Neutrophil (primary cell): Measurements from ENCODE around the gene TTC1.

Experiments used
- H3K27ac ChIP-seq: fragments of 200-600 bp; sonication (generic); 2 replicates; pipeline ENCODE4 v1.5.1; 2016; ENCODE audit warnings: mild to moderate bottlenecking, moderate library complexity
- H3K27me3 ChIP-seq: fragments of 200-600 bp; sonication (generic); 2 replicates; pipeline ENCODE4 v1.6.0; 2016; ENCODE audit warnings: mild to moderate bottlenecking
- H3K36me3 ChIP-seq: fragments of 200-600 bp; sonication (generic); 2 replicates; pipeline ENCODE4 v1.5.1; 2017
- H3K4me1 ChIP-seq, 2 experiments: fragments of 200-600 bp in 1 of 2; sonication (generic) in 1 of 2; 1 replicate in 1 of 2; 2 replicates in 1 of 2; pipeline versions ENCODE4 v1.5.1 to v1.6.1; 2013 to 2016; ENCODE audit warnings: low read depth in 1 of 2, low read length in 1 of 2, mild to moderate bottlenecking in 1 of 2, moderate library complexity in 1 of 2; ENCODE audit not compliant: control insufficient read depth in 1 of 2, insufficient read depth in 1 of 2
- H3K4me3 ChIP-seq, 2 experiments: fragments of 200-600 bp in 1 of 2; sonication (generic) in 1 of 2; 1 replicate in 1 of 2; 2 replicates in 1 of 2; pipeline ENCODE4 v1.5.1; 2013 to 2016; ENCODE audit warnings: low read depth in 1 of 2, low read length in 1 of 2, mild to moderate bottlenecking in 1 of 2, moderate library complexity in 1 of 2
- H3K9me3 ChIP-seq: fragments of 200-600 bp; sonication (generic); 2 replicates; pipeline ENCODE4 v1.5.1; 2016
- CTCF ChIP-seq: fragments of 200-600 bp; sonication (generic); IDR thresholded peaks from 2 replicates; pipeline ENCODE4 v1.5.1; 2016; ENCODE audit warnings: antibody characterized with exemption

The TTC1 gene

GRCh38 chr5:160018945-160019625 is 10.1 kb downstream of the TTC1 start:
- Histone ChIP-seq H3K27me3 (no peaks in the 10 kb centered on the region), H3K4me1 (peaks cover 4% of the 10 kb centered on the region in 2 experiments), H3K36me3 (peaks cover 38% of the 10 kb centered on the region), H3K4me3 (no peak overlapping the region), H3K9me3 (no peaks in the 10 kb centered on the region), H3K27ac (no peak overlapping the region)
- no peak for TF ChIP-seq CTCF

- H3K27ac ChIP-seq: no peak overlapping the region
- no peak for TF ChIP-seq CTCF
- no peaks in the 10 kb centered on the region for H3K27me3 ChIP-seq
- no peak overlapping the region for H3K4me3 ChIP-seq
- peaks cover 32% of the 10 kb centered on the region for H3K36me3 ChIP-seq
- no peaks in the 10 kb centered on the region for H3K9me3 ChIP-seq
- peaks cover 4% of the 10 kb centered on the region in 2 experiments for H3K4me1 ChIP-seq
Observed at GRCh38 chr5:160020266-160020770, 11.4 kb downstream of the TTC1 start.

GRCh38 chr5:160020964-160021363 is 12.0 kb downstream of the TTC1 start:
- Histone ChIP-seq H3K27me3 (no peaks in the 10 kb centered on the region), H3K36me3 (peaks cover 30% of the 10 kb centered on the region), H3K9me3 (no peaks in the 10 kb centered on the region), H3K4me1 (peaks cover 4% of the 10 kb centered on the region in 2 experiments), H3K27ac (no peak overlapping the region), H3K4me3 (no peak overlapping the region)
- no peak for TF ChIP-seq CTCF

- Histone ChIP-seq H3K4me1 (peaks cover 4% of the 10 kb centered on the region in 2 experiments), H3K27me3 (no peaks in the 10 kb centered on the region), H3K36me3 (peaks cover 23% of the 10 kb centered on the region), H3K9me3 (no peaks in the 10 kb centered on the region), H3K4me3 (no peak overlapping the region), H3K27ac (no peak overlapping the region)
- peak; percentile 79 for TF ChIP-seq CTCF
Observed at GRCh38 chr5:160021831-160022446, 13.0 kb downstream of the TTC1 start.

- H3K27me3 ChIP-seq: no peaks in the 10 kb centered on the region
- peaks cover 4% of the 10 kb centered on the region in 2 experiments for H3K4me1 ChIP-seq
- peak overlapping the region; percentile 22 for H3K27ac ChIP-seq
- no peaks in the 10 kb centered on the region for H3K9me3 ChIP-seq
- no peak for TF ChIP-seq CTCF
- no peak overlapping the region for H3K4me3 ChIP-seq
- peaks cover 16% of the 10 kb centered on the region for H3K36me3 ChIP-seq
Observed at GRCh38 chr5:160023007-160023907, 14.3 kb downstream of the TTC1 start.
